Stimulated activated CD8-positive, alpha-beta memory T cell treated with anti-CD3 and anti-CD28 coated beads, Interleukin-7, amount 100 ng/mL, for 4 hours (primary cell): Measurements from ENCODE around the gene ARRB2.
"Not testable (repeated sequence)": the region's sequence is repeated elsewhere in the genome, so short reads cannot be mapped to it uniquely, and the experiment has no call there.

ENCODE experiments used
- DNase-seq, 2 donors: peaks; one replicate each; pipeline ENCODE4 v3.0.0-alpha.2; 2020; ENCODE audit warnings: low read depth in 2 of 2

The ARRB2 gene

GRCh38 chr17:4709794-4710692 is at the start of gene ARRB2:
ARRB2 (plus strand) TSS chr17:4710632; CDS start chr17:4710722, 90 bp downstream.
- peak; percentile 97 to 100 for DNase-seq

- DNase-seq: no peak
These were observed 46.7 kb upstream of the ARRB2 start for GRCh38 chr17:4663711-4664110.

GRCh38 chr17:4664230-4664629 is 46.2 kb upstream of the ARRB2 start:
- no peak for DNase-seq

- no peak for DNase-seq
These were observed 45.4 kb upstream of the ARRB2 start for GRCh38 chr17:4665027-4665426.

- DNase-seq: no peak
These were observed 44.1 kb upstream of the ARRB2 start for GRCh38 chr17:4666296-4666695.

- no peak for DNase-seq
These were observed 43.3 kb upstream of the ARRB2 start for GRCh38 chr17:4667166-4667565.

- no peak for DNase-seq
These were observed 38.3 kb upstream of the ARRB2 start for GRCh38 chr17:4672055-4672630.

GRCh38 chr17:4672751-4673150 is 37.7 kb upstream of the ARRB2 start:
- DNase-seq: no peak

GRCh38 chr17:4673169-4673568 is 37.3 kb upstream of the ARRB2 start:
- DNase-seq: no peak

GRCh38 chr17:4673986-4674684 is 36.3 kb upstream of the ARRB2 start:
- no peak for DNase-seq

GRCh38 chr17:4674685-4674998 is 35.8 kb upstream of the ARRB2 start:
- no peak for DNase-seq

GRCh38 chr17:4675791-4676190 is 34.6 kb upstream of the ARRB2 start:
- no peak for DNase-seq

GRCh38 chr17:4676791-4677190 is 33.6 kb upstream of the ARRB2 start:
- no peak for DNase-seq

GRCh38 chr17:4678448-4679026 is 31.9 kb upstream of the ARRB2 start:
- DNase-seq: no peak

GRCh38 chr17:4679658-4680057 is 30.8 kb upstream of the ARRB2 start:
- no peak for DNase-seq

- DNase-seq: not testable (repeated sequence)
These were observed 26.7 kb upstream of the ARRB2 start for GRCh38 chr17:4683739-4684138.

- DNase-seq: not testable (repeated sequence)
These were observed 20.6 kb upstream of the ARRB2 start for GRCh38 chr17:4689872-4690271.

GRCh38 chr17:4690745-4691144 is 19.7 kb upstream of the ARRB2 start:
- no peak for DNase-seq

- no peak for DNase-seq
These were observed 18.7 kb upstream of the ARRB2 start for GRCh38 chr17:4691686-4692085.

GRCh38 chr17:4693416-4693815 is 17.0 kb upstream of the ARRB2 start:
- no peak for DNase-seq

- DNase-seq: no peak
These were observed 14.0 kb upstream of the ARRB2 start for GRCh38 chr17:4696437-4696805.

- DNase-seq: not testable (repeated sequence)
These were observed 10.9 kb upstream of the ARRB2 start for GRCh38 chr17:4699401-4700056.
